Amygdala (tissue), 56 donors: ENCODE results near the gene MYPOP.
"Not testable (repeated sequence)": the region's sequence is repeated elsewhere in the genome, so short reads cannot be mapped to it uniquely, and the experiment has no call there.

Experiments used
- DNase-seq, 56 donors: peaks; one replicate each; lab custom pipeline; 2025; lab: John Stamatoyannopoulos, UW

The MYPOP gene

DNA sequence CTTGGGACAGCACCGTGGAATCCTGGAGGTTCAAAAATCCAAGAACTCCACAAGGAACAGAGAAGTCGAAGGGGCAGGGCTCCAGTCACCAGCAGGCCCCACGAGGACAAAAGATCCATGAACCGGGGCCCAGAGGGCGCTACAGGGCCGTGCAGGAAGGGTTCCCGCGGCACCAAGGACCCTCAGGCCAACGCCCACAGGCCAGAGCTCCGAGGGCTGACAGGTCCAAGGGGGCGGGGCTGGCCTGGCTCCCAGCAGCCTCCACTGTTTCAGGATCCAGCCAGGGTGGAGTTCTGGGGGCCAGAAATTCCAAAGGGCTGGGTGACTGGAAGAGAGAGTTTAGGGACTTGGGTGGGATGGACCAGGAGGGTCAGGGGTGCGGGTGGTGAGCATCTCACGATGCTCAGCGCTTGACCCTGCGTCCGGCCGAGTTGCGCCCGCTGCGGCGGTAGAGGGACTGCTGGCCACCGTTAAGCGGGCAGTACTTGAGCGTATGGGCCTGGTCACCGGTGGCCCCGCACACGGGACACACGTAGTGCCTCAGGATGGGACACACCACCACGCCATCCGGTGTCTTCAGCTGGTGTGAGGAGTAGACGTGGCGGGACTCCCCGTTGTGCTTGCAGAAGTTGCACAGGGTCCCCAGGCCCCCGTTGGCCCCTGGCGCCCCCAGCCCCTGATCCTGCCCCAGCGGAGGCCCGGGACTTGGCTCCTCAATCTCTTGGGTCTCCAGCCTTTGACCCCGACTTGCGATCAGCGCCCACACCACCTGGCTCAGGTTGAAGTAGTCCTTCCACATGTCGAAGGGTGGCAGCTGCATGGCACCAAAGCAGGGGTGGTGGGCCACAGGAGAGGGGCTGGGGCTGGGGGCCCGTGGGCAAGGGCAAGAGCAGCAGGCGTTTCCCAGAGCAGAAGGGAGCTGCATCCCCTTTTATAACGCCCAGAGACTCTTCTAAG, 11.7 kb upstream of the MYPOP start, which contains the start of gene NANOS2:
Gene NANOS2, minus strand, starts transcription at position 905 of the 957 bp plus-strand sequence. Its CDS starts 85 bp downstream, at position 820.
- peak in 3 of 56 donors; percentile 5 to 39 (median 10) for DNase-seq

DNA sequence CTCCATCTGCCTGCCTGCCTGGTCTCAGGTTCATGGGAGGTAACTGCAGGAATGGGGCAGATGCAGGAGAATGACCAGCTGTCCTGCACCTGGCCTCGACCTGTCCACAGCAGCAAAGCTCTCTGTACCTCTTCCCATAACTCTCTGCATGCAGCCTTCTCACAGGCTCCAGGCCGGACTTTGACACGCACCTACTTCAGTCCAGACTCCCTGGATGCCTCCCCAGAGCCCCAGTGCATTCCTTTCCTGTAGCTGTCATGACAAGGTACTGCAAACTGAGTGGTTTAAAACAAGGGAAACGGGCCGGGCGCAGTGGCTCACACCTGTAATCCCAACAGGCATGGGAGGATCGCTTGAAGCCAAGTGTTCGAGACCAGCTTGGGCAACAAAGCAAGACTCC, 8.9 kb upstream of the MYPOP start:
- no peak for DNase-seq

- DNase-seq, result peak in 1 of 56 donors; percentile 10
These were observed 6.5 kb upstream of the MYPOP start for GRCh38 chr19:45908956-45909355.

- no peak for DNase-seq
These were observed 3.8 kb upstream of the MYPOP start for GRCh38 chr19:45906221-45906620.

- no peak for DNase-seq
These were observed 2.6 kb upstream of the MYPOP start for GRCh38 chr19:45905011-45905410.

GRCh38 chr19:45902651-45903625, 525 bp upstream of the MYPOP start:
- DNase-seq, result peak; percentile 70 to 100 (median 96)

DNA sequence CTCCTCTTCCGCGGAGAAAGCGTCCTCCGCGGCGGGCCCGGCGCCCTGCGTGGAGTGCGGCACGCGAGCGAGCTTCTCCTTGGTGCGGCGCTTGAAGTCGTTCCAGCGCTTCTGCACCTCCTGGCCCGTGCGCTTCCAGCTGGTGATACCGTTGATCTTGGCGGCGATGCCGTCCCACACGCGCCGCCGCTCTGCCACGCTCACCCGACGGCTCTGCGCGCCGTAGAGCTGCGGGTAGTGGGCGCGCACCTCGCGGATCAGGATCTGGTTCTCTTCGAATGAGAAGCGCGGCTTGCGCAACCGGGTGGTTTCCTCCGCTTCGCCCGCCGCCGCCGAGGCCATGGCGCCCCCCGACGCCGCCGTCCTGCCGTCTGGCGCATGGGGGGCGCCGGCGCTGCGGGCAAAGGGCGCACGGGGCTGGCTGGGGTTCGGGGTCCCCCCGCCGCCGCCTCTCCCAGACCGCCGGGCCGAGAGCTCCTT, 941 bp downstream of the MYPOP start:
- peak in 4 of 56 donors; percentile 8 to 29 (median 12) for DNase-seq

GRCh38 chr19:45900738-45901431, 1.5 kb downstream of the MYPOP start:
- DNase-seq, result no peak

GRCh38 chr19:45899919-45900589, 2.4 kb downstream of the MYPOP start:
- DNase-seq, result no peak

DNA sequence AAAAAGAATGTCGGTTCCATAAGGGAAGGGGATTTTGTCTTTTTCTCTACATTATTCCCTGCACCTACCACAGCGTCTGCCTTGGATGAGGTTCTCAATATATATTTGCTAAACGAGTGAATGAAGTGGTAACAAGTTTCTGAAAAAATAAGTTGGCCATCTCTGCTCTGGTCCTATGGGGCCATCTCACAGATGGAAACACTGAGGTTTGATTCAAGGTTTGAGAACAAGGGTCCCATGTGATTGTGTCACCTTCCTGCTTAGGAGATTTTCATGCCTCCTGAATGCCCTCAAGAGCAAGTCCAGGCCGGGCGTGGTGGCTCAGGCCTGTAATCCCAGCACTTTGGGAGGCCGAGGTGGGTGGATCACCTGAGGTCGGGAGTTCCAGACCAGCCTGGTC, 3.2 kb downstream of the MYPOP start:
- no peak for DNase-seq

DNA sequence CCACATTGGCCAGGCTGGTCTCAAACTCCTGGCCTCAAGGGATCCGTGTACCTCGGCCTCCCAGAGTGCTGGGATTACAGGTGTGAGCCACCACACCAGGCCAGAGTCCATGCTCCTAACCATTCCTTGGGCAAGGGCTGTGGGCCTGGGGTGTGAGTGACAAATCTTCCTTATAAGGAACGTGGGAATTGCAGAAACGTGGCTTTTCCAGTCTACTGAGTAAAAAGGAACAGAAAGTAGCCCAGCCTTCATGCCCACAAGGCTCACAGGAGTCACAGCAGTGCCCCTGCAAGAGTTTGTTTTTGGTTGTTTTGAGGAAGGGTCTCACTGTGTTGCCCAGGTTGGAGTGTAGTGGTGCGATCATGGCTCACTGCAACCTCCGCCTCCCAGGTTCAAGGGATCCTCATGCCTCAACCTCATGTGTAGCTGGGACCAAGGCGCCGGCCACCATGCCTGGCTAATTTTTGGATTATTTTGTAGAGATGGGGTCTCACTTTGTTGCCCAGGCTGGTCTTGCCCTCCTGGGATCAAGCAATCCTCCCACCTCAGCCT, 5.1 kb downstream of the MYPOP start:
- DNase-seq, result no peak

- not testable (repeated sequence) for DNase-seq
These were observed 6.3 kb downstream of the MYPOP start for GRCh38 chr19:45895983-45896599.

DNA sequence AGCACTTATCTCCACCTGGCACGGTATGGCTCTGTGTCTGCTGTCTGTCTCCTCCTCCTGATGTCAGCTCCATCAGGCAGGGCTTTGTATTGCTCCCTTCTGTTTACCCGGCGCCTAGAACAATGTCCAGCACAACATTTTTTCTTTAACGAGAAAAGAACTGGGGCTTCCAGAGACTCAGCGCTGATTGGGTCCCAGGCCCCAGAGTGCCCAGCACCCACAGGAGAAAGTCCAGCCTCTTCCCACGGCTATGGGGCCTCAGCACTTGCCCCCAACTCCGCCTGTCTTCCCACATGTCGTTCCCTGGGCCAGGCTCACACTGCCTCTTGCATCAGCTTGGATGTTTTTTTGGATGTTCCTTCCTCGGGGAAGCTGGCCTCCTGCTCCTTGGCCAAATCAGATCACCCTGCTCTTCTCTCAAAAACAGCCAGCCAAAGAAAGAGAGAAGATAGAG, 6.9 kb downstream of the MYPOP start:
- no peak for DNase-seq

DNA sequence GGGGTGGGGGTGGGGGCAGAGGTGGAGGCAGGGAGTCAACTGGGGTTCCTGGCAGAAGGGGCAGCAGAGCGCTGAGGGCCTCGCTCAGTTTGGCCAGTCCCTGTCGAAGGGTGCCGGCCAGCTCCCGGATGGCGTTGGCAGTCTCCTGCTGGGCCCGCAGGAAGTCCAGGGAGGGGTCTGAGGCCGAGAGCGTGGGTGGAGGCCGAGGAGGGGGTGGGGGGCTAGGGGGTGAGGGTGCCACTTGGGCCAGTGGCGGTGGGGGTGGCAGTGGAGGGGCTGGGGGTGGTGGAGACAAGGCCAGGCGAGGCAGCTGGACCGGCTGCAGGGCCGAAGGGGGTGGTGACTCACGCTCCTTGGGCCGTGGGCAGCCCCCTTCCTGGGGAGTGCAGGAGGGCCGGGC, 11.5 kb downstream of the MYPOP start:
- no peak for DNase-seq

GRCh38 chr19:45889210-45889885, 13.1 kb downstream of the MYPOP start:
- DNase-seq, result no peak

DNA sequence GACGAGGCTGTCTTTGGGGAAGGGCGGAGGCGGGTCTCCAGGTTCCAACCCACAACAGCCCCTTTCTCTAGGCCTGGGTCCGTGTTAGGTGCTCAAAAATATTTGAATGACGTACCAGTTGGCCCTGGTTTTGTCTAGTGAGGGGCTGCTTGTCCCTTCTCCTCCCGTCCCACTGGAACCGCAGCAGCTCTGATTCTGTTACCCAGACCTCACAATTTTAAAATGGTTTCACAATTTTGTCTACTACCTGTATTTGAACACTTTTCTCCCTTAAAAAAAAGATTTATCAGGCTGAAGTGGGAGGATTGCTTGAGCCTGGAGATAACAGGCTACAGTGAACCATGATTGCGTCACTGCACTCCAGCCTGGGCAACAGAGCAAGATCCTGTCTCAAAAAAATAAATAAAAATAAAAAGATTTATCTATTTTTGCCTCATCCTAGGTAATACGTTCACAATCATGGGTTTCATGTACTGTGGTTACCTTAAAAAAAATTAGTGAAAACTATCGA, 15.2 kb downstream of the MYPOP start:
- DNase-seq, result peak in 1 of 56 donors; percentile 66

DNA sequence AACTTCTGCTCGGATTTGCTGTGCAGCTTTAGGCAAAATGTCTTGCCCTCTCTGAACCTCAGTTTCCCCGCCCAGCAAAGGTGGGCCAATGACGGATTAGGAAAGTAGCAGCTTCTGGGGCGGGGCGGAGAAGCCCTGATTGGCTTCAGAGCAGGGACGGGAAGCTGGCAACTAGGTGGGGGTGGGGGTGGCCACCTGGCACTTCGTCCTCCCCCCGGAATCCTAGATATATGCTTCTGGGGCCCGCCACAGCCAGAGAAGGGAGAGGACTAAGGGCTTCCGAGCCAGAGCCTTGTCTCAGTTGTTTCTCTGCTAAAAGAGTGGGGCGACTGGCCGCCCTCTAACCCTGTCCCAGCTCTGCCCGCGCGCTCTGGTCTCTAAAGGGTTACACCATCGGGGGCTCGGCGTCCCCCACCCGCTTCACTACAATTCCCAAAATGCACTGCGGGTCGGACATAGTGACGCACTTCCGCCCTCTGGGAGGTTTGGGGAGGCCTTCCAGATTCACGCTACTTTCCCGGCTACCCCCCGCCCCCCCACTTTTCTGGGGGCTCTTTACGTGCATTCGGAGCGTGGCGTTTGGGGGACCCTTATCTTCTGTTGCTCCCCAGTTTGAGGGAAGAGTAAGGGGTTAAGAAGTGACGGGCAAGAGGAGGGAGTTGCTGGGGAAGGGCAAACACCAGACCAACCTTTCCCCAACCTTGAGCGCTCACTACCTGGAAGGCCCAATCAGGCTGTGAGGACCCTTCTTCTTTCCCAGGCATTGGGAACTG, 15.8 kb downstream of the MYPOP start:
- peak; percentile 31 to 93 (median 84) for DNase-seq
